OCI-LY1 (cell line): ENCODE measurements around the gene SLC26A11.

Source experiments
- EZH2 ChIP-seq: fragments of 200-600 bp; sonication (generic), shearing (Covaris generic); IDR thresholded peaks from 2 replicates; pipeline ENCODE4 v1.8.0; 2017; ENCODE audit warnings: borderline replicate concordance, mixed run types, mild to moderate bottlenecking, antibody characterized with exemption, low read length, moderate library complexity, mixed read lengths
- TF ChIP-seq, protein P1 (sequence below): fragments of 200-600 bp; sonication (generic), shearing (Covaris generic); IDR thresholded peaks from 2 replicates; pipeline ENCODE4 v1.5.1; 2017; ENCODE audit warnings: mild to moderate bottlenecking, antibody characterized with exemption, low read length, moderate library complexity, mixed read lengths

GRCh38 chr17:80292521-80292971 lies 72.3 kb downstream of the SLC26A11 start:
- TF ChIP-seq, protein P1, sequence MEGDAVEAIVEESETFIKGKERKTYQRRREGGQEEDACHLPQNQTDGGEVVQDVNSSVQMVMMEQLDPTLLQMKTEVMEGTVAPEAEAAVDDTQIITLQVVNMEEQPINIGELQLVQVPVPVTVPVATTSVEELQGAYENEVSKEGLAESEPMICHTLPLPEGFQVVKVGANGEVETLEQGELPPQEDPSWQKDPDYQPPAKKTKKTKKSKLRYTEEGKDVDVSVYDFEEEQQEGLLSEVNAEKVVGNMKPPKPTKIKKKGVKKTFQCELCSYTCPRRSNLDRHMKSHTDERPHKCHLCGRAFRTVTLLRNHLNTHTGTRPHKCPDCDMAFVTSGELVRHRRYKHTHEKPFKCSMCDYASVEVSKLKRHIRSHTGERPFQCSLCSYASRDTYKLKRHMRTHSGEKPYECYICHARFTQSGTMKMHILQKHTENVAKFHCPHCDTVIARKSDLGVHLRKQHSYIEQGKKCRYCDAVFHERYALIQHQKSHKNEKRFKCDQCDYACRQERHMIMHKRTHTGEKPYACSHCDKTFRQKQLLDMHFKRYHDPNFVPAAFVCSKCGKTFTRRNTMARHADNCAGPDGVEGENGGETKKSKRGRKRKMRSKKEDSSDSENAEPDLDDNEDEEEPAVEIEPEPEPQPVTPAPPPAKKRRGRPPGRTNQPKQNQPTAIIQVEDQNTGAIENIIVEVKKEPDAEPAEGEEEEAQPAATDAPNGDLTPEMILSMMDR, result no peak
- no peak for TF ChIP-seq EZH2
